H1 (cell line): ENCODE measurements around the gene PARD3. TPM values are rescaled to one million over a fixed set of nuclear protein-coding genes. Genes with fewer than 3 reads are reported as not detected.

ENCODE experiments used
- CBX8 ChIP-seq: fragments of 300-800, 300-1000 bp; sonication (generic); IDR thresholded peaks from 2 replicates; pipeline ENCODE4 v1.7.1; 2016; ENCODE audit warnings: low read depth, low read length, borderline replicate concordance
- CTCF ChIP-seq, 3 experiments: IDR thresholded peaks; 1 replicate in 2 of 3; 2 replicates in 1 of 3; pipeline versions ENCODE4 v1.5.1 to v1.6.1; 2011; ENCODE audit warnings: low read length in 3 of 3, mild to moderate bottlenecking in 3 of 3, inconsistent platforms in 2 of 3, low read depth in 1 of 3, moderate library complexity in 1 of 3; ENCODE audit not compliant: insufficient read depth in 1 of 3; ENCODE audit errors: control extremely low read depth in 1 of 3
- polyA plus RNA-seq, 7 experiments: library from polyadenylated mRNA; depleted of rRNA in 3 of 7; stranded (reverse) in 5 of 7; unstranded in 2 of 7; fragments of >200 nt in 5 of 7; fragments of 200-250 nt in 2 of 7; gene quantifications; 1 replicate in 5 of 7; 2 replicates in 1 of 7; 4 replicates in 1 of 7; pipeline versions ENCODE4 v1.2.1 to v1.2.3, GENCODE V29; 2011 to 2013; ENCODE audit warnings: missing spikeins in 2 of 7, mixed read lengths in 2 of 7
- total RNA-seq: library from RNA; stranded (reverse); fragmentation: NEBNext Ultra II Directional; extraction: Animal tissue kit (Norgen Biotek cat#: 25700); gene quantifications from 2 replicates; pipeline ENCODE4 v1.2.1, GENCODE V29; 2021

The PARD3 gene
- total and polyA plus RNA-seq, 2 of the 8 experiments (the other 6 are each of a cell fraction or from before 2014, with no cell fraction given), result 19.7 to 49.1 TPM

GRCh38 chr10:34164029-34164428 is 651.1 kb downstream of the PARD3 start (continued):
- TF ChIP-seq CBX8 (no peak), CTCF (IDR thresholded peaks at IDR 0.05; ENCODE audit: control extremely low read depth in 1 of 3, insufficient read depth in 1 of 3, low read depth in 1 of 3, low read length in 3 of 3) (no peak)
